K562 (cell line): ENCODE data around the gene MALAT1. TPM values are rescaled to one million over a fixed set of nuclear protein-coding genes. Genes with fewer than 3 reads are reported as not detected.

ENCODE experiments used
- ARNT ChIP-seq, 2 experiments: fragments of 450-650 bp; IDR thresholded peaks; 2 replicates each; pipeline ENCODE4 v1.6.1; 2016; ENCODE audit warnings: mild to moderate bottlenecking in 1 of 2
- C11orf30 ChIP-seq: fragments of 450-650 bp; IDR thresholded peaks from 2 replicates; pipeline ENCODE4 v1.6.1; 2016; ENCODE audit warnings: low read depth, mild to moderate bottlenecking
- GTF2E2 ChIP-seq: fragments of 200-800 bp; sonication (Bioruptor generic); IDR thresholded peaks from 2 replicates; pipeline ENCODE4 v1.6.1; 2016; ENCODE audit warnings: missing genetic modification characterization, missing compliant biosample characterization
- PRPF4 ChIP-seq: fragments of 200-400 bp; formaldehyde crosslinking; IDR thresholded peaks from one replicate; pipeline ENCODE4 v1.6.1; 2017; ENCODE audit warnings: low read length, low read depth, mild to moderate bottlenecking; ENCODE audit not compliant: insufficient read depth, poor library complexity, severe bottlenecking
- PTRF ChIP-seq: fragments of 450-650 bp; IDR thresholded peaks from 2 replicates; pipeline ENCODE4 v1.6.1; 2016; ENCODE audit warnings: mild to moderate bottlenecking, missing genetic modification characterization, missing compliant biosample characterization
- WHSC1 ChIP-seq: IDR thresholded peaks from one replicate; pipeline ENCODE4 v1.6.1; 2012; ENCODE audit warnings: low read length, control low read depth, inconsistent platforms
- XRCC5 ChIP-seq: fragments of 200-400 bp; formaldehyde crosslinking; IDR thresholded peaks from 2 replicates; pipeline ENCODE4 v1.6.1; 2017; ENCODE audit warnings: low read depth, mild to moderate bottlenecking, low read length
- ZFP30 ChIP-seq: fragments of 250-450 bp; sonication (Bioruptor Pico); IDR thresholded peaks from 2 replicates; pipeline ENCODE4 v1.8.0; 2022; ENCODE audit warnings: moderate library complexity, mild to moderate bottlenecking, inconsistent platforms, borderline replicate concordance
- ZFP36 ChIP-seq: fragments of 150-350 bp; IDR thresholded peaks from 2 replicates; pipeline ENCODE4 v1.6.1; 2018; ENCODE audit warnings: low read length, low read depth; ENCODE audit not compliant: partially characterized antibody
- ZFPM2 ChIP-seq: fragments of 250-450 bp; sonication (Bioruptor Pico); IDR thresholded peaks from 2 replicates; pipeline ENCODE4 v1.5.1; 2022; ENCODE audit warnings: mild to moderate bottlenecking
- ZNF282 ChIP-seq: sonication (generic); formaldehyde crosslinking; IDR thresholded peaks from 2 replicates; pipeline ENCODE4 v1.8.1; 2023; ENCODE audit warnings: missing genetic modification reagents
- ZNF436 ChIP-seq: fragments of 250-450, 450-650 bp; sonication (Bioruptor Pico); formaldehyde crosslinking; IDR thresholded peaks from 2 replicates; pipeline ENCODE4 v1.7.0; 2020; ENCODE audit warnings: mild to moderate bottlenecking
- polyA plus RNA-seq, 8 experiments: library from polyadenylated mRNA; depleted of rRNA in 4 of 8; stranded (reverse) in 5 of 8; unstranded in 3 of 8; fragments of >200 nt; fragmentation: Nextera tagmentation in 2 of 8; fragmentation: Illumina TruSeq in 1 of 8; extraction: Ambion mirVana in 2 of 8; extraction: Trizol in 1 of 8; gene quantifications; 2 replicates each; pipeline versions ENCODE4 v1.2.1 to v1.2.3, GENCODE V29; 2011 to 2014; ENCODE audit warnings: inconsistent platforms in 1 of 8, missing spikeins in 1 of 8
- total RNA-seq, 7 experiments: library from RNA; depleted of rRNA in 6 of 7; stranded (reverse); fragments of >200 nt in 6 of 7; fragmentation: Illumina TruSeq in 2 of 7; extraction: Trizol in 2 of 7; gene quantifications; 2 replicates each; pipeline versions ENCODE4 v1.2.1 to v1.2.3, GENCODE V29; 2011 to 2021; ENCODE audit warnings: low replicate concordance in 1 of 7
- TF ChIP-seq, protein P1 (sequence below): fragments of 450-650 bp; IDR thresholded peaks from 2 replicates; pipeline ENCODE4 v1.6.1; 2017; ENCODE audit warnings: antibody characterized with exemption, mild to moderate bottlenecking
- TF ChIP-seq, protein P2 (sequence below): IDR thresholded peaks from 3 replicates; pipeline ENCODE4 v1.6.1; 2011; ENCODE audit warnings: borderline replicate concordance, mild to moderate bottlenecking; ENCODE audit not compliant: insufficient read length, insufficient read depth
- TF ChIP-seq, protein P3 (sequence below): fragments of 450-650 bp; formaldehyde crosslinking; IDR thresholded peaks from 2 replicates; pipeline ENCODE4 v1.4.0; 2020; ENCODE audit warnings: mild to moderate bottlenecking, moderate library complexity
- TF ChIP-seq, protein P4 (sequence below): fragments of 450-650 bp; IDR thresholded peaks from 2 replicates; pipeline ENCODE4 v1.6.1; 2016; ENCODE audit warnings: antibody characterized with exemption

The MALAT1 gene
- total and polyA plus RNA-seq, 9 of the 15 experiments (the other 6 are each of a cell fraction or from before 2014, with no cell fraction given): 363 to 8,715 (median 2,351) TPM

DNA sequence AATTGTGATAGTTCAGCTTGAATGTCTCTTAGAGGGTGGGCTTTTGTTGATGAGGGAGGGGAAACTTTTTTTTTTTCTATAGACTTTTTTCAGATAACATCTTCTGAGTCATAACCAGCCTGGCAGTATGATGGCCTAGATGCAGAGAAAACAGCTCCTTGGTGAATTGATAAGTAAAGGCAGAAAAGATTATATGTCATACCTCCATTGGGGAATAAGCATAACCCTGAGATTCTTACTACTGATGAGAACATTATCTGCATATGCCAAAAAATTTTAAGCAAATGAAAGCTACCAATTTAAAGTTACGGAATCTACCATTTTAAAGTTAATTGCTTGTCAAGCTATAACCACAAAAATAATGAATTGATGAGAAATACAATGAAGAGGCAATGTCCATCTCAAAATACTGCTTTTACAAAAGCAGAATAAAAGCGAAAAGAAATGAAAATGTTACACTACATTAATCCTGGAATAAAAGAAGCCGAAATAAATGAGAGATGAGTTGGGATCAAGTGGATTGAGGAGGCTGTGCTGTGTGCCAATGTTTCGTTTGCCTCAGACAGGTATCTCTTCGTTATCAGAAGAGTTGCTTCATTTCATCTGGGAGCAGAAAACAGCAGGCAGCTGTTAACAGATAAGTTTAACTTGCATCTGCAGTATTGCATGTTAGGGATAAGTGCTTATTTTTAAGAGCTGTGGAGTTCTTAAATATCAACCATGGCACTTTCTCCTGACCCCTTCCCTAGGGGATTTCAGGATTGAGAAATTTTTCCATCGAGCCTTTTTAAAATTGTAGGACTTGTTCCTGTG, 3.9 kb downstream of the MALAT1 start (continued):
- TF ChIP-seq WHSC1: no peak
- no peak for TF ChIP-seq ARNT (IDR thresholded peaks at IDR 0.05)
- TF ChIP-seq, protein P1, sequence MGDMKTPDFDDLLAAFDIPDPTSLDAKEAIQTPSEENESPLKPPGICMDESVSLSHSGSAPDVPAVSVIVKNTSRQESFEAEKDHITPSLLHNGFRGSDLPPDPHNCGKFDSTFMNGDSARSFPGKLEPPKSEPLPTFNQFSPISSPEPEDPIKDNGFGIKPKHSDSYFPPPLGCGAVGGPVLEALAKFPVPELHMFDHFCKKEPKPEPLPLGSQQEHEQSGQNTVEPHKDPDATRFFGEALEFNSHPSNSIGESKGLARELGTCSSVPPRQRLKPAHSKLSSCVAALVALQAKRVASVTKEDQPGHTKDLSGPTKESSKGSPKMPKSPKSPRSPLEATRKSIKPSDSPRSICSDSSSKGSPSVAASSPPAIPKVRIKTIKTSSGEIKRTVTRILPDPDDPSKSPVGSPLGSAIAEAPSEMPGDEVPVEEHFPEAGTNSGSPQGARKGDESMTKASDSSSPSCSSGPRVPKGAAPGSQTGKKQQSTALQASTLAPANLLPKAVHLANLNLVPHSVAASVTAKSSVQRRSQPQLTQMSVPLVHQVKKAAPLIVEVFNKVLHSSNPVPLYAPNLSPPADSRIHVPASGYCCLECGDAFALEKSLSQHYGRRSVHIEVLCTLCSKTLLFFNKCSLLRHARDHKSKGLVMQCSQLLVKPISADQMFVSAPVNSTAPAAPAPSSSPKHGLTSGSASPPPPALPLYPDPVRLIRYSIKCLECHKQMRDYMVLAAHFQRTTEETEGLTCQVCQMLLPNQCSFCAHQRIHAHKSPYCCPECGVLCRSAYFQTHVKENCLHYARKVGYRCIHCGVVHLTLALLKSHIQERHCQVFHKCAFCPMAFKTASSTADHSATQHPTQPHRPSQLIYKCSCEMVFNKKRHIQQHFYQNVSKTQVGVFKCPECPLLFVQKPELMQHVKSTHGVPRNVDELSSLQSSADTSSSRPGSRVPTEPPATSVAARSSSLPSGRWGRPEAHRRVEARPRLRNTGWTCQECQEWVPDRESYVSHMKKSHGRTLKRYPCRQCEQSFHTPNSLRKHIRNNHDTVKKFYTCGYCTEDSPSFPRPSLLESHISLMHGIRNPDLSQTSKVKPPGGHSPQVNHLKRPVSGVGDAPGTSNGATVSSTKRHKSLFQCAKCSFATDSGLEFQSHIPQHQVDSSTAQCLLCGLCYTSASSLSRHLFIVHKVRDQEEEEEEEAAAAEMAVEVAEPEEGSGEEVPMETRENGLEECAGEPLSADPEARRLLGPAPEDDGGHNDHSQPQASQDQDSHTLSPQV: no peak
- 0 out of 2 replicates have a peak, but pooled peaks have one; percentile 56 for TF ChIP-seq XRCC5
- 0 out of 2 replicates have a peak, but pooled peaks have one; percentile 47 for TF ChIP-seq GTF2E2 (tag)
- TF ChIP-seq ZNF436: peak; percentile 89
- TF ChIP-seq ZFP30: peak; percentile 91; the same call in 1 of the 2 replicates
- TF ChIP-seq ZNF282 (CRISPR knock-in tag): no peak
- TF ChIP-seq, protein P2, sequence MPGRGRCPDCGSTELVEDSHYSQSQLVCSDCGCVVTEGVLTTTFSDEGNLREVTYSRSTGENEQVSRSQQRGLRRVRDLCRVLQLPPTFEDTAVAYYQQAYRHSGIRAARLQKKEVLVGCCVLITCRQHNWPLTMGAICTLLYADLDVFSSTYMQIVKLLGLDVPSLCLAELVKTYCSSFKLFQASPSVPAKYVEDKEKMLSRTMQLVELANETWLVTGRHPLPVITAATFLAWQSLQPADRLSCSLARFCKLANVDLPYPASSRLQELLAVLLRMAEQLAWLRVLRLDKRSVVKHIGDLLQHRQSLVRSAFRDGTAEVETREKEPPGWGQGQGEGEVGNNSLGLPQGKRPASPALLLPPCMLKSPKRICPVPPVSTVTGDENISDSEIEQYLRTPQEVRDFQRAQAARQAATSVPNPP: no peak
- TF ChIP-seq PRPF4: peak; percentile 19
- no peak for TF ChIP-seq PTRF (tag)
- peak; percentile 98 for TF ChIP-seq ZFPM2 (CRISPR knock-in tag)
- TF ChIP-seq, protein P3, sequence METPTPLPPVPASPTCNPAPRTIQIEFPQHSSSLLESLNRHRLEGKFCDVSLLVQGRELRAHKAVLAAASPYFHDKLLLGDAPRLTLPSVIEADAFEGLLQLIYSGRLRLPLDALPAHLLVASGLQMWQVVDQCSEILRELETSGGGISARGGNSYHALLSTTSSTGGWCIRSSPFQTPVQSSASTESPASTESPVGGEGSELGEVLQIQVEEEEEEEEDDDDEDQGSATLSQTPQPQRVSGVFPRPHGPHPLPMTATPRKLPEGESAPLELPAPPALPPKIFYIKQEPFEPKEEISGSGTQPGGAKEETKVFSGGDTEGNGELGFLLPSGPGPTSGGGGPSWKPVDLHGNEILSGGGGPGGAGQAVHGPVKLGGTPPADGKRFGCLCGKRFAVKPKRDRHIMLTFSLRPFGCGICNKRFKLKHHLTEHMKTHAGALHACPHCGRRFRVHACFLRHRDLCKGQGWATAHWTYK (CRISPR knock-in tag): peak; percentile 86
- TF ChIP-seq, protein P4, sequence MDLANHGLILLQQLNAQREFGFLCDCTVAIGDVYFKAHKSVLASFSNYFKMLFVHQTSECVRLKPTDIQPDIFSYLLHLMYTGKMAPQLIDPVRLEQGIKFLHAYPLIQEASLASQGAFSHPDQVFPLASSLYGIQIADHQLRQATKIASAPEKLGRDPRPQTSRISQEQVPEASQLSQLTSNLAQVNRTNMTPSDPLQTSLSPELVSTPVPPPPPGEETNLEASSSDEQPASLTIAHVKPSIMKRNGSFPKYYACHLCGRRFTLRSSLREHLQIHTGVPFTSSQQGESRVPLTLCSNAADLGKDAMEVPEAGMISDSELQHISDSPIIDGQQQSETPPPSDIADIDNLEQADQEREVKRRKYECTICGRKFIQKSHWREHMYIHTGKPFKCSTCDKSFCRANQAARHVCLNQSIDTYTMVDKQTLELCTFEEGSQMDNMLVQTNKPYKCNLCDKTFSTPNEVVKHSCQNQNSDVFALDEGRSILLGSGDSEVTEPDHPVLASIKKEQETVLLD: no peak
- no peak for TF ChIP-seq C11orf30
- no peak for TF ChIP-seq ZFP36
